ENCODE results near the gene UBQLN1.

The UBQLN1 gene

DNA sequence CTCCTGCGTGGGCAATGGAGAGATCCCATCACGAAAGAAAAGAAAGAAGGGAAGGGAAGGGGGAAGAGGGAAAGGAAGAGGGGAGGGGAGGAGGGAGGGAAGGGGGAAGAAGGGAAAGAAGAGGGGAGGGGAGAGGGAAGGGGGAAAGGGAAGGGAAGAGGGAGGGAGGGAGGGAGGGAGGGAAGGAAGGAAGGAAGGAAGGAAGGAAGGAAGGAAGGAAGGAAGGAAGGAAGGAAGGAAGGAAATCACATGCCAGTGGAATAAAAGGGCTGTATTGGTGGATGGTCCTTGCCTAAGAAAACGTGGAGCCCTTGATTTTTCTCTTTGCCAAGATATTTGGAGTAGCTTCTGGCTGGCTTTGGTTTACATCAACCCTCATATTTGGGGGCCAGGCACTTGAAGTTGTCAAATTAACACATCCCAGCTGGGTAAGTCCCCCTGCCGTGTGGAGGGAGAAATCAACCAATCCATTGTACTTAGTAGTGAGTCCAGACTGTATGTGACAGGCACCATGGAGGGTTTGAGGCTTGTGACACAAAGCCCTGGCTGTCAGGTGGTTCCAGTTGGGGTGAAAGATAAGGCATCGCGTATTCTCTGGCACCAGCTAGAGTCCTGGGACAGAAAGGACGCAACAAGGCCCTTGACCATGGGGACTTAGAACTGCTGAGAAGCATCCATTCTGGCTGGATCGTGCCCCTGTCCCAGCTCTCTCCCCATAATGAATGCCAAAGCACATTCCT, 61.1 kb downstream of the UBQLN1 start:
- Histone ChIP-seq H3K9me3 (no peaks in the 10 kb centered on the region), H3K4me3 (ENCODE audit: low read depth in 1 of 2, low read length in 1 of 2) (no peak overlapping the region), H3K36me3 (peaks cover 13% of the 10 kb centered on the region), H3K27ac (no peak overlapping the region), H3K27me3 (no peaks in the 10 kb centered on the region), H3K4me1 (ENCODE audit: control insufficient read depth in 1 of 2, insufficient read depth in 1 of 2, low read depth in 1 of 2, low read length in 1 of 2) (no peaks in the 10 kb centered on the region)
- TF ChIP-seq, protein P1, sequence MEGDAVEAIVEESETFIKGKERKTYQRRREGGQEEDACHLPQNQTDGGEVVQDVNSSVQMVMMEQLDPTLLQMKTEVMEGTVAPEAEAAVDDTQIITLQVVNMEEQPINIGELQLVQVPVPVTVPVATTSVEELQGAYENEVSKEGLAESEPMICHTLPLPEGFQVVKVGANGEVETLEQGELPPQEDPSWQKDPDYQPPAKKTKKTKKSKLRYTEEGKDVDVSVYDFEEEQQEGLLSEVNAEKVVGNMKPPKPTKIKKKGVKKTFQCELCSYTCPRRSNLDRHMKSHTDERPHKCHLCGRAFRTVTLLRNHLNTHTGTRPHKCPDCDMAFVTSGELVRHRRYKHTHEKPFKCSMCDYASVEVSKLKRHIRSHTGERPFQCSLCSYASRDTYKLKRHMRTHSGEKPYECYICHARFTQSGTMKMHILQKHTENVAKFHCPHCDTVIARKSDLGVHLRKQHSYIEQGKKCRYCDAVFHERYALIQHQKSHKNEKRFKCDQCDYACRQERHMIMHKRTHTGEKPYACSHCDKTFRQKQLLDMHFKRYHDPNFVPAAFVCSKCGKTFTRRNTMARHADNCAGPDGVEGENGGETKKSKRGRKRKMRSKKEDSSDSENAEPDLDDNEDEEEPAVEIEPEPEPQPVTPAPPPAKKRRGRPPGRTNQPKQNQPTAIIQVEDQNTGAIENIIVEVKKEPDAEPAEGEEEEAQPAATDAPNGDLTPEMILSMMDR (IDR thresholded peaks at IDR 0.05): no peak

DNA sequence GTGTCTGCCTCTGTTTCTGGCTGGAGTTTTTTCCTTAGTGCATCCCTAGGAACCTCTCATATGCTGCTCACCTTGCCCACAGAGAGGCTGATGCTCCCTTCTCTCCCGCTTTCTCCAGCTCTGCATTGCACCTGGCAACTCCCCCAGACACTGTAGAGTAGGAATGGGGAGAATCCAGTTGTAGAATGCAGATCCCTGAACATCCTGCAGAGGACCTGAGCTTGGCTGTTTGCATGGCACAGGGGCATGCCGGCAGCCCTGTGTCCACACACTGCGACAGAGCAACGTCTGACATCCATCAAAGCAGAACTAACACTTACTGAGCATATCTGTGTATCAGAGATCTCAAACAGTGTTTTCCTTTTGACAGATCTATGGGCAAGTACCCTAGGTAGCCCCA, 65.0 kb downstream of the UBQLN1 start:
- no peaks in the 10 kb centered on the region for H3K36me3 ChIP-seq
- no peaks in the 10 kb centered on the region for H3K9me3 ChIP-seq
- TF ChIP-seq, protein P1 (IDR thresholded peaks at IDR 0.05): no peak

DNA sequence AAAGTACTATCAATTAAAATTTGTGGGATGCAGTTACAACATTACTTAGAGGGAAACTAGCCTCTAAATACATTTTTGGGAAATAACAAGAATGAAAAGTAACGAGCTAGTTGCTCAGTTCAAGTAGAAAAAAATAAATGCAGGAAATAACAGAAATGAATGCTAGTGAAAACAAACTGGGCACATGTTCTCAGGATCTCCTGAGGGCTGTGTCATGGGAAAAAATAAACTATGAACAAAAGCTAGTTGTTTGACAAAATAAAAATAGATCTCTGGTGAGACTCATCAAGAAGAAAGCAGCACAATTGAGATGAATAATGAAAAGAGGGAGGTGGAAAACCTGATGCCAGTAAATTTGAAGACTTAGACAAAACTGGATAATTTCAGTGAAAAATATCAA, 68.5 kb downstream of the UBQLN1 start:
- Histone ChIP-seq H3K4me1 (ENCODE audit: control insufficient read depth in 1 of 2, insufficient read depth in 1 of 2, low read depth in 1 of 2, low read length in 1 of 2) (no peaks in the 10 kb centered on the region), H3K4me3 (ENCODE audit: low read depth in 1 of 2, low read length in 1 of 2) (no peak overlapping the region), H3K27ac (no peak overlapping the region), H3K9me3 (no peaks in the 10 kb centered on the region), H3K36me3 (no peaks in the 10 kb centered on the region), H3K27me3 (no peaks in the 10 kb centered on the region)
- TF ChIP-seq, protein P1 (IDR thresholded peaks at IDR 0.05): no peak

More for the DNA sequence above, 65.0 kb downstream of the UBQLN1 start:
- no peak overlapping the region for H3K4me3 ChIP-seq (ENCODE audit: low read depth in 1 of 2, low read length in 1 of 2)
- no peaks in the 10 kb centered on the region for H3K4me1 ChIP-seq (ENCODE audit: control insufficient read depth in 1 of 2, insufficient read depth in 1 of 2, low read depth in 1 of 2, low read length in 1 of 2)
- H3K27ac ChIP-seq: no peak overlapping the region
- no peaks in the 10 kb centered on the region for H3K27me3 ChIP-seq

DNA sequence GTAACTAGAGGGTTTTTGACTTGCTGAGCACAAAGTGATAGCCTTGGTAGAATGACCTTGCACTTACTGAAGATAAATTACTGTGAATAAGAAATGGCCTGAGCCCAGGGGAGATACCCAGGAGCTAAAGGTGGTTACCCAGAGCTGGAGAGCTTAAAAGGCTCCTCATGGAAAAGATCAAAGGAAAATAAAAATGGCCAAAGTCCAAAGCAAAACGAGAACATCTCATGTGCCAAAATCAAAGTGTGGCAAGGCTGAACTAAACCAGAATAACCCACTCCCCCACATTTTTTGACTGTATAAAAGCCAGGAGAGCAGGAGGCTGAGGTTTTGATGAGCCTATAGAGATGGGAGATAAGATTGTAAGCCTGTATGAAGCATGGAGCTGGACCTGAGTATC, 70.4 kb downstream of the UBQLN1 start:
- Histone ChIP-seq H3K27me3 (no peaks in the 10 kb centered on the region), H3K9me3 (no peaks in the 10 kb centered on the region), H3K27ac (no peak overlapping the region), H3K4me1 (ENCODE audit: control insufficient read depth in 1 of 2, insufficient read depth in 1 of 2, low read depth in 1 of 2, low read length in 1 of 2) (no peaks in the 10 kb centered on the region), H3K36me3 (no peaks in the 10 kb centered on the region), H3K4me3 (ENCODE audit: low read depth in 1 of 2, low read length in 1 of 2) (no peak overlapping the region)
- TF ChIP-seq, protein P1 (IDR thresholded peaks at IDR 0.05): no peak

DNA sequence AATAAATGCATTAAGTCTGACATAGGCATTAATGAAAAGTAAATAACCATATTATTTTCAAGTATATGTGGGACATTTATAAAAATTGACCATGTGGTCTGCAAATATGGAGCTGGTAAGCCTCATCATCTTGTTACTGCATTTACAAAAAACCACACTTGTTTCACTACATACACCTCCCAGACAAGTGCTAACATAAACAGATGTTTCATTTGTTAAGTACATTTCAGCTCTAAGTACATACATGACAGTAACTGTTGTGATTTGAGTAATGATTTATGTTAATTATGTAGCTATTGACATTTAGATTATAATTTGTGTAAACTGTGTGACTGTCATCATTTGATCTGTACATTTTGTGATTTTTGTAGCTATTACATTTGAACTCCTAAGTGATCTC, 70.9 kb downstream of the UBQLN1 start:
- no peaks in the 10 kb centered on the region for H3K4me1 ChIP-seq (ENCODE audit: control insufficient read depth in 1 of 2, insufficient read depth in 1 of 2, low read depth in 1 of 2, low read length in 1 of 2)
- H3K36me3 ChIP-seq: no peaks in the 10 kb centered on the region
- TF ChIP-seq, protein P1 (IDR thresholded peaks at IDR 0.05): no peak
- no peak overlapping the region for H3K4me3 ChIP-seq (ENCODE audit: low read depth in 1 of 2, low read length in 1 of 2)
- H3K9me3 ChIP-seq: no peaks in the 10 kb centered on the region
- no peak overlapping the region for H3K27ac ChIP-seq
- no peaks in the 10 kb centered on the region for H3K27me3 ChIP-seq

Measured in neutrophil (primary cell).